Kidney (tissue), 14 donors: ENCODE measurements around the gene ZNF205. TPM values are rescaled to one million over a fixed set of nuclear protein-coding genes. Genes with fewer than 3 reads are reported as not detected.

ENCODE experiments used
- DNase-seq, 5 donors: peaks; one replicate each; pipeline ENCODE4 v3.0.0-alpha.2; 2013 to 2020
- FAIRE-seq: peaks from 2 replicates; lab custom pipeline; 2012; peaks lifted over from hg19 to GRCh38; lab: Jason Lieb, UNC
- H3K27ac ChIP-seq, 2 donors: one replicate each; pipeline ENCODE4 v1.7.0; 2013; ENCODE audit warnings: low read depth in 2 of 2, low read length in 2 of 2, inconsistent platforms in 1 of 2
- H3K27me3 ChIP-seq: one replicate; pipeline ENCODE4 v1.7.1; 2013; ENCODE audit warnings: low read length, inconsistent platforms; ENCODE audit not compliant: control insufficient read depth, insufficient read depth
- H3K36me3 ChIP-seq, 3 donors: one replicate each; pipeline versions ENCODE4 v1.7.0 to v1.7.1; 2013; ENCODE audit warnings: low read length in 3 of 3, control low read depth in 1 of 3, inconsistent platforms in 1 of 3; ENCODE audit not compliant: insufficient read depth in 3 of 3, control insufficient read depth in 2 of 3
- H3K4me1 ChIP-seq, 3 donors: one replicate each; pipeline versions ENCODE4 v1.7.0 to v1.7.1; 2013; ENCODE audit warnings: low read length in 3 of 3, inconsistent platforms in 1 of 3, low read depth in 1 of 3; ENCODE audit not compliant: control insufficient read depth in 2 of 3, insufficient read depth in 2 of 3
- H3K4me3 ChIP-seq, 3 donors: one replicate each; pipeline versions ENCODE4 v1.7.0 to v1.8.1; 2013; ENCODE audit warnings: low read length in 3 of 3, control low read depth in 1 of 3, inconsistent platforms in 1 of 3
- H3K9ac ChIP-seq, 3 donors: one replicate each; pipeline versions ENCODE4 v1.7.0 to v1.7.1; 2013; ENCODE audit warnings: low read length in 3 of 3, control low read depth in 1 of 3, inconsistent platforms in 1 of 3
- H3K9me3 ChIP-seq, 3 donors: one replicate each; pipeline versions ENCODE4 v1.7.0 to v1.7.1; 2013; ENCODE audit warnings: low read length in 3 of 3, control low read depth in 1 of 3, inconsistent platforms in 1 of 3; ENCODE audit not compliant: control insufficient read depth in 2 of 3, insufficient read depth in 1 of 3
- intact Hi-C: fragments of 100-400 bp; cut with DNase I; formaldehyde crosslinking; loops from one replicate; pipeline ENCODE4 v1.11.1; 2022
- polyA plus RNA-seq: library from polyadenylated mRNA; stranded (reverse); fragments of 350-450 nt; fragmentation: Illumina TruSeq; extraction: RNeasy Lipid Tissue Mini Kit (QIAGEN cat#74804); gene quantifications from one replicate; pipeline ENCODE4 v1.2.3, GENCODE V29; 2014; ENCODE audit warnings: low read depth, low replicate concordance; ENCODE audit not compliant: insufficient read depth
- total RNA-seq: library from RNA; stranded (reverse); fragmentation: NEBNext Ultra II Directional; extraction: Animal tissue kit (Norgen Biotek cat#: 25700); gene quantifications from one replicate; pipeline ENCODE4 v1.2.1, GENCODE V29; 2021
- TF ChIP-seq, protein P1 (sequence below): IDR thresholded peaks from 3 replicates; pipeline ENCODE4 v1.5.1; 2012; ENCODE audit warnings: mild to moderate bottlenecking, moderate library complexity, borderline replicate concordance; ENCODE audit not compliant: insufficient read depth; ENCODE audit errors: extremely low read depth
- donor health status: control.
- donor health status: control.
- donor health status: control.
- donor health status: control.
- donor health status: control.
- donor health status: DM: yes; HTN: yes; CAD: no.
- donor health status: Normal renal cell carcinoma (clear cell type).

ZNF205 gene
- total and polyA plus RNA-seq, 2 donors from 2014 or later, result 12.7 to 14.1 TPM

DNA sequence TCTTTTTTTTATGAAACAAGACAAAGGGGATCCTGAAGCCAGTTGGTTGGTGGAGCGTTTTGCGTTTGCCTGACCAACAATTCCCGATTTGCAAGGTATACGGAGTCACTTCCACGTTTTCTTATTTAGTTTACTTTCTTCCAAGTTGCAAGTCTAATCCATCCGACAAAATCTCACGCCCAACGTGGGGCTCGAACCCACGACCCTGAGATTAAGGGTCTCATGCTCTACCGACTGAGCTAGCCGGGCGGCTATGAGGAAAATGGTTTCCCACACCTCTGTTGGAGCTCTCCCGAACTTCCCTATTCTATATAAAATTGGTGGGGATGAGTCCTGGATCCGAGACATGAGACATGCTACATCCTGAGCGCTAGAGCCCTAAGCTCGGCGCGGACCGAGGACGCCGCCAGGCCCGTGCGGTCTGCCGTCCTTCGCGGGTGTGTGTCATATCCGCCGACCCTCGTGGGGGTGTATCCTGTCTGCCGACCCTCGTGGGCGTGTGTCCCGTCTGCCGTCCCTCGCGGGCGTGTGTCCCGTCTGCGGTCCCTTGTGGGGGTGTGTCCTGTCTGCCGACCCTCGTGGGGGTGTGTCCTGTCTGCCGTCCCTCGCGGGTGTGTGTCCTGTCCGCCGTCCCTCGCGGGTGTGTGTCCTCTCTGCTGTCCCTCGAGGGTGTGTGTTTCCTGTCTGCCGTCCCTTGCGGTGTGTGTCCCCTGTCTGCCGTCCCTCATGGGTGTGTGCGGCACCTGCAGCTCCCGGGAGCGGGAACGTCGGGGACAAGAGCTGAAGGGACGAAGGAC is 45.0 kb downstream of the ZNF205 start:
- H3K9ac ChIP-seq, result peak overlapping the region; percentile 15 to 62 (median 30)
- no peaks in the 10 kb centered on the region for H3K36me3 ChIP-seq
- peak overlapping the region in 1 of 2 donors; percentile 76 for H3K27ac ChIP-seq
- H3K9me3 ChIP-seq, result no peaks in the 10 kb centered on the region
- FAIRE-seq (no peak), DNase-seq (peak; percentile 84 to 87 (median 85))
- TF ChIP-seq, protein P1, sequence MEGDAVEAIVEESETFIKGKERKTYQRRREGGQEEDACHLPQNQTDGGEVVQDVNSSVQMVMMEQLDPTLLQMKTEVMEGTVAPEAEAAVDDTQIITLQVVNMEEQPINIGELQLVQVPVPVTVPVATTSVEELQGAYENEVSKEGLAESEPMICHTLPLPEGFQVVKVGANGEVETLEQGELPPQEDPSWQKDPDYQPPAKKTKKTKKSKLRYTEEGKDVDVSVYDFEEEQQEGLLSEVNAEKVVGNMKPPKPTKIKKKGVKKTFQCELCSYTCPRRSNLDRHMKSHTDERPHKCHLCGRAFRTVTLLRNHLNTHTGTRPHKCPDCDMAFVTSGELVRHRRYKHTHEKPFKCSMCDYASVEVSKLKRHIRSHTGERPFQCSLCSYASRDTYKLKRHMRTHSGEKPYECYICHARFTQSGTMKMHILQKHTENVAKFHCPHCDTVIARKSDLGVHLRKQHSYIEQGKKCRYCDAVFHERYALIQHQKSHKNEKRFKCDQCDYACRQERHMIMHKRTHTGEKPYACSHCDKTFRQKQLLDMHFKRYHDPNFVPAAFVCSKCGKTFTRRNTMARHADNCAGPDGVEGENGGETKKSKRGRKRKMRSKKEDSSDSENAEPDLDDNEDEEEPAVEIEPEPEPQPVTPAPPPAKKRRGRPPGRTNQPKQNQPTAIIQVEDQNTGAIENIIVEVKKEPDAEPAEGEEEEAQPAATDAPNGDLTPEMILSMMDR, result no peak
- intact Hi-C loops, result no loop called here
- peaks cover 10% of the 10 kb centered on the region for H3K27me3 ChIP-seq
- peak overlapping the region; percentile 39 to 73 (median 65) for H3K4me3 ChIP-seq
- H3K4me1 ChIP-seq, result peaks cover 0 to 7% (median 1%) of the 10 kb centered on the region in 3 donors

DNA sequence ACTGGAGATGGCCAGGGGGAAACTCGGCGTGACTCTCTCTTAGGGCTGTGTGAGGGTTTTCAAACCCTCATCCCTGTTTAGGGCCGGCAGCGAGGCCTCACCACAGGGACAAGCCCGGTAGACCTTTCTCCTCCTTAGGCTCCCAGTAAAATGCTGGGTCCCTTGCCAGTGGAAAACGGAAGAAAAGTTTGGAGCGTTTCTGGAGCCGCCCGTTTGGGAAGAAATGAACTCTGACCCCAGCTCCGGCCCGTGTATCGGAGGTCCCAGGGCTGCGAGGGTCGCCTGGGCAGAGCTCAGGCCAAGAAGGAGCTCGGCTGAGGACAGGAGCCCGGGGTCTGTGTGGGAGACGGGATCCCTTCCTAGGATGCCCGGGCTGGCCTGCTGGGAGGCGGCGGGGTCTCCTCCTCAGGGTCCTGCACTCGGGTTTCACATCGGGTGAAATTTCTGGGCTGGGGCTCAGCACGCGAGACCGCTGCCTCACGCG is 45.7 kb downstream of the ZNF205 start:
- peak in 3 of 5 donors; percentile 21 to 82 (median 33) for DNase-seq
- FAIRE-seq, result no peak

DNA sequence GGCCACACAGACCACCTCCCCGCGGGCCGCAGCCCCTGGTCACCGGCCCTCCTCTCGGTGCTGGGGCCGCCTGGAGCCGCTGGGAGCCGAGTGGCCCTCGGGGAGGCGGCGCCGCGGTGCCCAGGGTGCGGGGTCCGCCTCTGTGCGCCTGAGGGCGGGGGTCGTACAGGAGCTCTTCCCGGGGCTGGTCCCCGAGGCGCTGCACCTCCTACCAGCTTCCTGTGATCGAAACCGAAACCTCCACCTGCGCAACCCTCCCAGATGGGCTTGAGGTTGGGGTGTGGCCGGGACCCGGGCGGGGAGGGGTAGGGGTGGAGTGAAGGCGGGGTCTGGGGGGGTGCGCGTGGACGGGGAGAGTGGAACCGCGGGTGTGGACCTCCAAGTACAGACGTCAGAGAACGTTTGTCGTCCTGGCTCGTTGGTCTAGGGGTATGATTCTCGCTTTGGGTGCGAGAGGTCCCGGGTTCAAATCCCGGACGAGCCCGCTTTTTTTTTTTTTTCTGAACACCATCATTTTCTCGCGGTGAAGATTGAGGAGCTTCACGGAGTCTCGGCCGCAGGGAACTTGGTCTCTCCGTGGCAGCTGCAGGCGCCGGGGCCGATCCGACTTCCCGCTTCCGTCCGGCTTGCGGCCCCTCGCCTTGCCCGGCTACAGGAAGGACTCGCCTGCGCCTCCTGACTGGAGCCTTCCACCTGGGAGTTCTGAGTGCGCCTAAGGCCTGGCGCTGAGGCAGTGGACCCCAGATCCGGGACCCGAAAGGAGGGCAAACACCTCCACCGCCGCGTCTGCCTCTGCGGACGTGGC is 46.3 kb downstream of the ZNF205 start:
- TF ChIP-seq, protein P1, result no peak
- intact Hi-C loops, result no loop called here
- Histone ChIP-seq H3K9ac (peak overlapping the region in 2 of 3 donors; percentile 62 to 73), H3K27me3 (peaks cover 10% of the 10 kb centered on the region), H3K36me3 (no peaks in the 10 kb centered on the region), H3K4me3 (peak overlapping the region; percentile 36 to 73 (median 65)), H3K4me1 (peaks cover 0 to 7% (median 0%) of the 10 kb centered on the region in 3 donors), H3K9me3 (no peaks in the 10 kb centered on the region), H3K27ac (peak overlapping the region; percentile 74 to 86)
- no peak for FAIRE-seq
- peak; percentile 53 to 97 (median 72) for DNase-seq

More for the DNA sequence above, 45.7 kb downstream of the ZNF205 start:
- Histone ChIP-seq H3K9ac (peak overlapping the region in 2 of 3 donors; percentile 30 to 62), H3K9me3 (no peaks in the 10 kb centered on the region), H3K36me3 (no peaks in the 10 kb centered on the region), H3K4me3 (peak overlapping the region; percentile 39 to 73 (median 65)), H3K27ac (peak overlapping the region; percentile 74 to 76), H3K27me3 (peaks cover 10% of the 10 kb centered on the region), H3K4me1 (peaks cover 0 to 7% (median 0%) of the 10 kb centered on the region in 3 donors)
- TF ChIP-seq, protein P1, result no peak
- intact Hi-C loops, result no loop called here
